Osteocyte (in vitro differentiated cells): ENCODE measurements around the gene SUPV3L1. TPM values are rescaled to one million over a fixed set of nuclear protein-coding genes. Genes with fewer than 3 reads are reported as not detected.
"Not testable (repeated sequence)": the region's sequence is repeated elsewhere in the genome, so short reads cannot be mapped to it uniquely, and the experiment has no call there.

Source experiments
- DNase-seq: peaks from one replicate; pipeline ENCODE4 v3.0.0; 2021; ENCODE audit warnings: mixed read lengths; ENCODE audit not compliant: unreplicated experiment; ENCODE audit errors: extremely low spot score
- H3K27ac Mint-ChIP-seq: one replicate; pipeline ENCODE4 v1.8.0; 2021; ENCODE audit warnings: mild to moderate bottlenecking, mixed read lengths; ENCODE audit not compliant: unreplicated experiment
- H3K27me3 Mint-ChIP-seq: one replicate; pipeline ENCODE4 v1.8.0; 2021; ENCODE audit warnings: mixed read lengths; ENCODE audit not compliant: unreplicated experiment
- H3K36me3 Mint-ChIP-seq: one replicate; pipeline ENCODE4 v1.8.0; 2021; ENCODE audit warnings: mixed read lengths; ENCODE audit not compliant: unreplicated experiment
- H3K4me1 Mint-ChIP-seq: one replicate; pipeline ENCODE4 v1.8.0; 2021; ENCODE audit warnings: mixed read lengths; ENCODE audit not compliant: unreplicated experiment
- H3K4me3 Mint-ChIP-seq: one replicate; pipeline ENCODE4 v1.8.0; 2021; ENCODE audit warnings: mild to moderate bottlenecking, moderate library complexity, mixed read lengths; ENCODE audit not compliant: unreplicated experiment
- H3K9me3 Mint-ChIP-seq: one replicate; pipeline ENCODE4 v1.8.0; 2021; ENCODE audit warnings: mixed read lengths; ENCODE audit not compliant: unreplicated experiment
- CTCF ChIP-seq: fragments of 200-600 bp; sonication (generic); IDR thresholded peaks from 2 replicates; pipeline ENCODE4 v1.5.0; 2021; ENCODE audit warnings: antibody characterized with exemption, mild to moderate bottlenecking, moderate library complexity
- total RNA-seq: library from RNA; stranded (reverse); gene quantifications from 2 replicates; pipeline ENCODE4 v1.2.1, GENCODE V29; 2021

SUPV3L1 gene
- total RNA-seq, 1 donor from 2014 or later, result 27.3 TPM

- H3K36me3 Mint-ChIP-seq, result peaks cover 7% of the 10 kb centered on the region
- H3K27ac Mint-ChIP-seq, result no peak overlapping the region
- no peak for DNase-seq
- no peaks in the 10 kb centered on the region for H3K4me1 Mint-ChIP-seq
- no peak overlapping the region for H3K4me3 Mint-ChIP-seq
- TF ChIP-seq CTCF, result no peak
- no peaks in the 10 kb centered on the region for H3K27me3 Mint-ChIP-seq
- no peaks in the 10 kb centered on the region for H3K9me3 Mint-ChIP-seq
Observed at GRCh38 chr10:69153227-69153626, 26.8 kb upstream of the SUPV3L1 start.

- peaks cover 19% of the 10 kb centered on the region for H3K36me3 Mint-ChIP-seq
- no peaks in the 10 kb centered on the region for H3K9me3 Mint-ChIP-seq
- no peak overlapping the region for H3K4me3 Mint-ChIP-seq
- H3K27ac Mint-ChIP-seq, result no peak overlapping the region
- no peaks in the 10 kb centered on the region for H3K27me3 Mint-ChIP-seq
- no peak for TF ChIP-seq CTCF
- no peak for DNase-seq
- H3K4me1 Mint-ChIP-seq, result peaks cover 4% of the 10 kb centered on the region
Observed at GRCh38 chr10:69160809-69161241, 19.2 kb upstream of the SUPV3L1 start.

GRCh38 chr10:69168493-69168892 lies 11.5 kb upstream of the SUPV3L1 start:
- Mint-ChIP-seq H3K9me3 (no peaks in the 10 kb centered on the region), H3K27ac (no peak overlapping the region), H3K4me1 (no peaks in the 10 kb centered on the region), H3K27me3 (no peaks in the 10 kb centered on the region), H3K4me3 (no peak overlapping the region), H3K36me3 (peaks cover 40% of the 10 kb centered on the region)
- no peak for DNase-seq
- TF ChIP-seq CTCF, result no peak

- DNase-seq, result no peak
- no peak overlapping the region for H3K27ac Mint-ChIP-seq
- H3K4me3 Mint-ChIP-seq, result no peak overlapping the region
- peaks cover 36% of the 10 kb centered on the region for H3K36me3 Mint-ChIP-seq
- no peaks in the 10 kb centered on the region for H3K4me1 Mint-ChIP-seq
- H3K9me3 Mint-ChIP-seq, result no peaks in the 10 kb centered on the region
- H3K27me3 Mint-ChIP-seq, result no peaks in the 10 kb centered on the region
- TF ChIP-seq CTCF, result no peak
Observed at GRCh38 chr10:69172241-69172982, 7.6 kb upstream of the SUPV3L1 start.

GRCh38 chr10:69175326-69175725 lies 4.7 kb upstream of the SUPV3L1 start:
- not testable (repeated sequence) for H3K27ac Mint-ChIP-seq, H3K9me3 Mint-ChIP-seq, DNase-seq, H3K27me3 Mint-ChIP-seq, H3K4me1 Mint-ChIP-seq, H3K4me3 Mint-ChIP-seq
- H3K36me3 Mint-ChIP-seq, result peaks cover 26% of the 10 kb centered on the region
